ENCODE results near the gene ALDH3A2.

The ALDH3A2 gene

DNA sequence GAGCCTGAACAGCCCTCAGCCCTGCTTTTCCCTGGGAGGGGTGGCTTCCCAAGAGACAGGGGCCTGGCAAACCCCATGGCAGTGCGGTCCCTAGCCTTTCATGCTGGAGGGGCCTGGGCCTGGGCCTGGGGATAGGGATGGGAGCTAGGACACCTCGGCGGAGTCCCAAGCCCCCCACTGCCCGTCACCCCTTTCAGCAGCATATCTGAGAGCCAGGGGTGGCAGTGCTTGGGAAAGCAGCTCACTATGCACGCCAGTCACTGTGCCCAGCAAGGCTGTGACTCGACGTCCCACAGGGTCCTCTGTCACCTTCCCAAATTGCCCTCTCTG, 68.4 kb downstream of the ALDH3A2 start:
- DNase-seq: no peak

DNA sequence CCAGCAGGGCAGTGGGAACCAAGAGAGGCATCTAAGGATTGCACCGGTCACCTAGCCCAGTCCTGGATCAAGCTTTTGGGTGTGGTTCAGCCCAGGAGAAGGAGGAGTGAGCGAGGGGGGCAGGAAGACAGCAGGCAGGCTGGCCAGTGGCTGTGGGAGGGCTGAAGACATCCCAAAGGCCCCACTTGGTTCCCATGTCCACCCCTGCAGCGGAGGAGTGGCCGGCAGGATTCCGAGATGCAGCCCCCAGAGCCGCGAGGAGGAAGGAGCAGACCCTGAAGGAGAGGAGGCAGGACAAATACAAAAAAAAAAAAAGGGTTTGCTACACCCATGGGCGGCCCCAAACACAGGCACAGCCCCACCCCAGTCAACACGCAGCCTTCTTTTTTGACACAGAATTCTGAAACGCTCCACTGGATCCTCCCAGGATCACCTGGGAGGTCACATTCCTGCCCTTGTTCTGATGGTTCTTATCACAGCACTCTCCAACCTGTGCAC, 68.9 kb downstream of the ALDH3A2 start:
- no peak for DNase-seq

DNA sequence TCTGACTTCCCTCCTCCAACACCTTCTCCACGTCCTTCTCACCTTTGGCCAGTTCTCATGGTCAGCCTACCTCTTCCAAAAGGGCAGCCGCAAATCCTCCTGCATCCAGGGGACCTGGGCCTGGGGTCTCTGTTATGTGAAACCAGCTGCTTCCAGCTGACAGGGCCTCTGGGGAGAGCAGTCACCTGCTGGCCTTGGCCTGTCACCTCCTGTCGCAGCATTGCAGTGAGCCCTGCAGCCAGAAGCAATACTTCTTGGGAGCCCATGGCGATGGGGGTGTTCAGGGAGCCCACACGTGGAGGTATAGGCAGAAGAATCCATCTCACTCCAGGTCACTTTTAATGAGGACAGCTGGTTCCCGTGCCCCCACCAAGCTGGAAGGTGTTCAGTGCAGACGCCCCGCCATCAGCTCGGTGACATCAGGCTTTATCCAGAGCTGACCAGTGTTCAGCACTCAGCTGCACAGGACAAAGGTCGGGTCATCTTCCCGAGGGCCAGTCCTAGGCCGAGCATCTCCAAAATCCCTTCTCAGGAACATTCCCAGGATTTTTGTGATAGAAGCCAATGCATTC, 69.6 kb downstream of the ALDH3A2 start:
- DNase-seq: no peak

DNA sequence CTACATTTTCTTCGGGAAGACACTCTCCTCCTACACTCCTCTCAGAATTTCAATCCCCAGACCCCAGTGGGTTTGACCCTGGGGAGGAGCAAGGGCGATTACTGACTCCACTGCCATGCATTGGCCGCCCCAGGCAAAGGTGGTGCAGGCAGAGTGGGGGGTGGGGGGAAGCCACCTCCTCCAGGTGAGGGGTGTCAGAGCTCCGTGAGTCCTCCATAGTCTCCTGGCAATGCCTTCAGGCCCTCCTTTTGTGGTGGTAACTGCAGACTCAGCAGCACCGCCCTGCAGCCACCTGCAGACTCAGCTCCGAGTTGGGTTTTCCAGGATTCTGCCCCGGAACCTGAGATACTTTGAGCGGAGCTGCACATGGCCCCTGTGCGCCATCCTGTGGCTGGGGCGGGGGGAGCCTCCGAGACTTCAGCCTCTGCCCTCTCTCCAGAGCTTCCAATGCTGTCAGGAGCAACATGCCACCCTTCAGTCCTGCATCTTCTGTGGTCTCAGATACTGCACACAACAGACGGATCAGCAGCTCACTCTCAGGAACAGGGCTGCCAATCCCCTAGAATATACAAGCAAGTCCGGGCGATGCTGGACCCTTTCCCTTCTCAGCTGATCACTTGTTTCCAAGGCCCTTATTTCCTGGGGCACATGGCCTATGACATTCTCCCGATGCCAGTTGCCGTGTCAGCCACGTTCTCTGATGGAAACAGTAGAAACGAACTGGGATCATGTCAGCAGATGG, 70.2 kb downstream of the ALDH3A2 start:
- no peak for DNase-seq

DNA sequence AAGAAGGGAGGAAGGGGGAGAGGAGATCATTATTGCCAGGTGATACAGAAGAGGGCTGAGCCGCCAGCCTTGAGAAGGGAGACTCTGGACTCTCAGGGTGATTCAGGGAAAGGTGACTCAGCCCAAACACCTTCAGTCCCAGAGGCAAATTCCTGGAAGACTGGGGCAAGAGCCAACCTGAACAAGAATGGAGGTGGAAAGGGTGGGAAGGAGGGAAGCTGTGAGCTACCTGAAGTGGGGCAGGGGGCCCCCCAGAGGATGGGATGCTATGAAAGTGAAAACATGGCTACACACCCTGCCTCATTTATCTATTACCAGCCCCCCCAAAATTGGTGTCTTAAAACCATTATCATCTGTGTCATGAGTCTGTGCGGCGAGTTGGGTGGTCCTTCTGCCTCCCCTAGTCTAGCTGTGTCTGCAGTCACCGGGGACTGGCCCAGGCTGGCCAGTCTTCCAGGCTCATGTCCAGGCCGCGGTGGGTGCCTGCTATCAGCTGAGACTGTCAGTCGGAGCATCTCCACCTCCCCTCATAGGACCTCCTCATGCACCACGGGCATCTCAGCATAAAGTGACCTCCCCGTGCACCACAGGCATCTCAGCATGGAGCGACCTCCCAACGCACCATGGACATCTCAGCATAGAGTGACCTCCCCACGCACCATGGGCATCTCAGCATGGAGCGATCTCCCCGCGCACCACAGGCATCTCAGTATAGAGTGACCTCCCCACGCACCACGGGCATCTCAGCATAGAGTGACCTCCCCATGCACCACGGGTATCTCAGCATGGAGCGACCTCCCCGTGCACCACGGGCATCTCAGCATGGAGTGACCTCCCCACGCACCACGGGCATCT, 71.0 kb downstream of the ALDH3A2 start:
- DNase-seq: no peak

DNA sequence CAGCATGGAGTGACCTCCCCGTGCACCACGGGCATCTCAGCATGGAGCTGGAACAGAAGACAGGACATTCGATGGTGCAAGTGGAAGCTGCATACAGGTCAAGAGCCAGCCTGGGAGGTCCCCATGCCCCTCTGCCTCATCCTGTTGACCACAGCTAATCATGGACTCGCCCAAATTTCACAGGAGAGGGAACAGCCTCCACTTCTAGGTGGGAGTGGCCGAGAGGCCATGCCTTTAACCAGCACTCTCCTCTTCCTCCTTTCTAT, 71.6 kb downstream of the ALDH3A2 start:
- DNase-seq: no peak

DNA sequence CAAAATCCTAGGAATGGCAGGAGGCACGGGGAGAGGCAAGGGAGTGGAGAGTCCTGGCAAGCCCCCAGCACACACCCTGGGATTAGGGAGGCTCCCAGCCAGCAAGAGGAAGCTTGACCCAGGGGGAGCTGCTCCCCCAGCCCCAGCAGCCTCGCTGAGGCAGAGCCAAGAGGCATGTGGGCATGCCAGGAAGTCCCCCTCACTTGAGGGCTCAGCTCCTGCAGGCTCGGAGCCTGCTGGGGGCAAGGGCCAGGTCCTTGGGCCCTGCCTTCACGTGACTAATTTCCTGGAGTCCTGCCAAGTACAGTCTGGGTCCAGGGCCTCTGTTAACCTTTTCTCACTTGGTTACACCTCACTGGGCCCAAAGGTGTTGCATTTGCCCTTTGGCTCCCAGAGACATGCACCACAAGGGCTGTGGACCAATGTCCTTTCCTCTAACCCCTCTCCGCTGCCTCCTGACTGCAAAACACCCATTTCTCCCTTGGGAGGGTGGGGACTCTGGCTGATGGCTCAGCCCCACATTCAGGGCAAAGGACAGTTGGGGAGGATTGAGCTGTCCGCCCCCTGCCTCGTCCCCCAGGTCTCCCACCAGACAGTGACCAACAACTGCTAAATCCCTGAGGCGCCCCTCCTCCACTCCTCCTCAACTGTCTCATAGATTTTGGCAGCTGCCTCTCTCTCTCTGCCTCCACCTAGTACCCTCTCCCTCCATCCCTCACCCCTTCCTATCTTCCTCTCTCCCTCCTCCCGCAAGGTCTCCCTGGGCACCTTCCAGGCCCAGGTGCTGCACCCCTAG, 72.3 kb downstream of the ALDH3A2 start:
- no peak for DNase-seq

DNA sequence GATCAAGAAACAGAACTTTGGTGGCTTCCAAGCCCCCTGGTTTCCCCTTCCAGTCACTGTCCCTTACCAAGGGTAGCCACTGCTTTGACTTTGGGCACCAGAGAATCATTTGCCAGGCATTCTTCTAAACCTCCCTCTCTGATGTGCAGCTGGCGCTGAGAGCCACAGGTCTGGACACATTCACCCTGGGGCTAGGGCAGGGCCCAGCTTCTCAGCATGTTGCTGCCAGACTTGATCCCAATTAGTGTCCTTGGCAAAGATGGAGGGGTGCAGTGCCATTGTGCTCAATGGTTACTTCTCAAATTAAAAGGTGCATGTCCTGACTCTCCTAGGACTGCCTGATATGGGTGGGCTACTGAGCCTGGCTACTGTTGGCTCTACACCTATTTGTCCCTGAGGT, 75.4 kb downstream of the ALDH3A2 start:
- DNase-seq: no peak

DNA sequence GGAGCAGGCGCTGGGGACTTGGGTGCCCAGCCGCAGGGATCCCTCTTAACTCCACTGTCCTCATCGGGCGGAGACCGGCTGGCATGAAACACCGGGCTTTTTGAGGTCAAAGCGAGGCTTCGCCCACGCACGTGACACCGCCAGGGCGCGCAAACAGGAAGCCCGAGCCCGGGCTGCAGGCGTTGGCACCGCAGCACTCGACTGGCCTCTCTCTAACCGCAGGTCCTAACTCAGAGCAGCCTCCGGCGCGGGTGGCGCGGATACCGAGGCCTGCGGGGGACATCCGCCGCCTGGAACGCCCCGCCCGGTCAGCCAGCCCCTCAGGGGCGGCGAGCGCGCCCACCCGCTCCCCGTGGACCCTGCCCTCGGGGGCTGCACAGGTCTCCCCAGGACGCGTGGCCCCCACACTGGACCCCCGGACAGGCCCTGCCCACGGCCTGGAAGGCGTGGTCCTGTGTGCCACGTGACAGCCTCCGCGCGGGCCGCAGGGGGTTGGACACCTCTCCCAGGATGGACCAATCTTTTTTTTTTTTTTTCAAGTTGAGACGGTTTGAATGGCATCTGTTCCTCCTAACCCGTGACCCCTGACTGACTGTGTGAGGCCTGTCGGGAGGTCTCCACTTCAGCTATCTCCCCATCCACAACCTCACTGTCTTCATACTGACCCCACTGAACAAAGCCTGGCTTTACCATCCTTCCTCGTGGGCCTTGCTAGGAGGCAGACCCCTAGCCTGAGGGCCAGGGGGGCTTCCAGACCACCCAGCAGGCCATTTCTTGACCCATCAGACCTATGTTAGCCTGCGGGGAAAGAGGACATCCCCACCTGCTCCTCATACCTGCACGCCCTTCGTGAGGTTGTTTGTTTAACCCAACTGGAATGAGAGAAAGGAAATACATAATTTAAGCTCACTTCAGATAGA, 76.2 kb downstream of the ALDH3A2 start:
- no peak for DNase-seq

DNA sequence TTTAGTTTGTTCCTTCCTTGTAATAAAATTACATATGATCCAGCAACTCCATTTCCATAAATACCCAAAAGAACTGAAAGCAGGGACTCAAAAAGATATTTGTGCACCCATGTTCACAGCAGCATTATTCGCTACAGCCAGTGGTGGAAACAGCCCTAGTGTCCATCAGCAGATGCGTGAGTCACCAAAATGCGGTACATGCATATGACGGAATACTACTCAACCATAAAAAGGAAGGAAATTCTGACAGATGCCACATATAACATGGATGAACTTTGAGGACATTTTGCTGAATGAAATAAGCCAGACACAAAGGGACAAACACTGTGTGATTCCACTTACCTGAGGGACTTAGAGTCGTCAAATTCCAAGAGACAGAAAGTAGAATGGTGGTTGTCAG, 76.9 kb downstream of the ALDH3A2 start:
- DNase-seq: no peak

DNA sequence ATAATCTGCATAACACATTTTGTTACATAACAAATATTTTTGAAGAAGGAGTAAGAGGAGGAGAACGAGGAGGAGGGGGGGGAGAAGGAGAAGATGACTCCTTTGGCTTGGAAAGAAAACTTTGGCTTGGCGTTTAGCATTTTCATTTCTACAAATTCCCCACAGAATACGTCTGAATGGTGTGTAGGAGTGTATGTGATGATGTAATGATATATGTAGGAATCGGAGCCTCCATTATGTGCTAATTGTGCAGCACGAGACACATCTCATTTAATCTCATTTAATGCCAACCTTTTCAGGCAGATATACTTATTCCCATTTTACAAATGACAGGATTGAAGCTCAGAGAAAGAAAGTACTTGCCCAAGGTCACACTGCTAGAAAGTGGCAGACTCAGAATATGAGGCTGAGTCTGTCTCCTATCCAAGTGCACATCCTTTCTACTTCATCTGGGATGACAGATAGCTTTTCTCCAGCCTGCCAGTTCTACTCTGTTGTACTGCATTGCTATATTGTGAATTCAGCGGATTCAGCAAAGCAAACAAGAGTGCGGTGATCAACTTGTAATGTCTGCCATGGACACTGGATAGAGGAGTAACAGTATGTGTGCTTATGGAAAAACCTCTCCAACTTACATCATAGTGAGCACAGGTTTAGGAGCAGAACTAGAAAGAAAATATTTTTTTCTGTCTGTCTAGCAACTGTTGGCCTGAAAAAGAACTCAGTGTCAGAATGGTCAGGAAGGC, 78.3 kb downstream of the ALDH3A2 start:
- DNase-seq: no peak

Data from NK-92 treated with Interleukin-12 subunit alpha and Interleukin-12 subunit beta, amount 100 ng/mL, for 24 hours (cell line).